Endothelial cell of umbilical vein (primary cell): ENCODE results near the gene HSPG2. TPM values are rescaled to one million over a fixed set of nuclear protein-coding genes. Genes with fewer than 3 reads are reported as not detected.

Experiments used
- BruUV-seq: library from RNA; stranded (reverse); fragments of 400-500 nt; replicated peaks from 2 replicates; lab custom pipeline; 2021; lab: Mats Ljungman, UMichigan
- CTCF ChIA-PET: fragments of 300-600, 350-600 bp; sonication (Branson Sonifier 250); formaldehyde crosslinking; loops from one replicate; lab custom pipeline; 2021; ENCODE audit warnings: antibody characterized with exemption, inconsistent platforms; lab: Charles Lee
- POLR2A ChIA-PET: fragments of 300-600, 350-600 bp; sonication (Branson Sonifier 250); formaldehyde crosslinking; loops from one replicate; lab custom pipeline; 2021; ENCODE audit warnings: antibody characterized with exemption, inconsistent platforms; lab: Charles Lee
- DNase-seq: peaks from one replicate; pipeline ENCODE4 v3.0.0-alpha.2; 2011; ENCODE audit warnings: low read depth, low spot score
- FAIRE-seq: peaks from 2 replicates; lab custom pipeline; 2011; peaks lifted over from hg19 to GRCh38; lab: Jason Lieb, UNC
- H2AFZ ChIP-seq: 2 replicates; pipeline ENCODE4 v1.6.0; 2012; ENCODE audit warnings: low read depth, low read length, control low read depth, inconsistent platforms
- H3K27ac ChIP-seq: 2 replicates; pipeline ENCODE4 v1.5.1; 2011; ENCODE audit warnings: low read depth, mild to moderate bottlenecking, control low read depth, low read length, moderate library complexity; ENCODE audit not compliant: insufficient read depth
- H3K27me3 ChIP-seq, 2 experiments: 2 replicates each; pipeline versions ENCODE4 v1.6.0 to v1.6.1; 2011; ENCODE audit warnings: low read length in 2 of 2, mixed read lengths in 1 of 2; ENCODE audit not compliant: control insufficient read depth in 2 of 2, insufficient read depth in 2 of 2
- H3K36me3 ChIP-seq, 2 experiments: 2 replicates in 1 of 2; 3 replicates in 1 of 2; pipeline ENCODE4 v1.5.1; 2011; ENCODE audit warnings: low read length in 2 of 2, mild to moderate bottlenecking in 1 of 2, moderate library complexity in 1 of 2; ENCODE audit not compliant: control insufficient read depth in 2 of 2, insufficient read depth in 2 of 2; ENCODE audit errors: extremely low read depth in 1 of 2
- H3K4me1 ChIP-seq: 3 replicates; pipeline ENCODE4 v1.5.1; 2011; ENCODE audit warnings: mild to moderate bottlenecking, low read length; ENCODE audit not compliant: control insufficient read depth, insufficient read depth; ENCODE audit errors: extremely low read depth
- H3K4me2 ChIP-seq: 2 replicates; pipeline ENCODE4 v1.6.1; 2011; ENCODE audit warnings: low read length, control low read depth, mixed read lengths; ENCODE audit not compliant: insufficient read depth
- H3K4me3 ChIP-seq, 3 experiments: fragments of 200-600 bp in 1 of 3; sonication (generic), shearing (Covaris generic) in 1 of 3; replicated peaks in 1 of 3; 2 replicates each; pipeline ENCODE4 v1.5.1; 2011 to 2016; ENCODE audit warnings: control low read depth in 3 of 3, low read length in 3 of 3, mild to moderate bottlenecking in 2 of 3, inconsistent platforms in 1 of 3, low read depth in 1 of 3, moderate library complexity in 1 of 3; ENCODE audit not compliant: insufficient read depth in 1 of 3
- H3K79me2 ChIP-seq: 2 replicates; pipeline ENCODE4 v1.6.0; 2012; ENCODE audit warnings: low read length, inconsistent platforms; ENCODE audit not compliant: control insufficient read depth, insufficient read depth
- H3K9ac ChIP-seq: replicated peaks from 2 replicates; pipeline ENCODE3; 2011; ENCODE audit warnings: low read length, control low read depth; ENCODE audit not compliant: insufficient read depth; ENCODE audit errors: extremely low read depth
- H3K9me1 ChIP-seq: replicated peaks from 3 replicates; pipeline ENCODE4 v1.6.0; 2011; ENCODE audit warnings: mild to moderate bottlenecking, low read length; ENCODE audit not compliant: control insufficient read depth, insufficient read depth; ENCODE audit errors: extremely low read depth
- H3K9me3 ChIP-seq: replicated peaks from 2 replicates; pipeline ENCODE4 v1.5.1; 2012; ENCODE audit warnings: low read length, inconsistent platforms; ENCODE audit not compliant: control insufficient read depth, insufficient read depth
- H4K20me1 ChIP-seq: replicated peaks from 2 replicates; pipeline ENCODE3; 2011; ENCODE audit warnings: mild to moderate bottlenecking, low read length; ENCODE audit not compliant: control insufficient read depth, insufficient read depth; ENCODE audit errors: extremely low read depth
- CTCF ChIP-seq, 2 donors: IDR thresholded peaks; 1 replicate in 1 of 2; 2 replicates in 1 of 2; pipeline ENCODE4 v1.5.1; 2011; ENCODE audit warnings: low read length in 2 of 2, mild to moderate bottlenecking in 2 of 2, moderate library complexity in 2 of 2, control low read depth in 1 of 2, inconsistent platforms in 1 of 2, low read depth in 1 of 2; ENCODE audit not compliant: insufficient read depth in 1 of 2; ENCODE audit errors: extremely low read depth in 1 of 2
- EZH2 ChIP-seq: IDR thresholded peaks from 2 replicates; pipeline ENCODE4 v1.6.1; 2012; ENCODE audit warnings: borderline replicate concordance, low read depth, mild to moderate bottlenecking, moderate library complexity, low read length, inconsistent platforms; ENCODE audit not compliant: severe bottlenecking
- FOS ChIP-seq: IDR thresholded peaks from 2 replicates; pipeline ENCODE4 v1.6.1; 2011; ENCODE audit warnings: mild to moderate bottlenecking, low read length, moderate library complexity, borderline replicate concordance; ENCODE audit not compliant: insufficient read depth
- GATA2 ChIP-seq: IDR thresholded peaks from 2 replicates; pipeline ENCODE4 v1.7.0; 2011; ENCODE audit warnings: low read depth, mild to moderate bottlenecking, moderate library complexity, mixed read lengths, low read length; ENCODE audit not compliant: insufficient read length, insufficient read depth
- JUN ChIP-seq: IDR thresholded peaks from 2 replicates; pipeline ENCODE4 v1.6.1; 2011; ENCODE audit warnings: borderline replicate concordance, low read depth; ENCODE audit not compliant: insufficient read length, insufficient read depth
- MYC ChIP-seq: IDR thresholded peaks from one replicate; pipeline ENCODE4 v1.6.1; 2011; ENCODE audit warnings: mild to moderate bottlenecking, low read depth, low read length
- POLR2A ChIP-seq: IDR thresholded peaks from 2 replicates; pipeline ENCODE4 v1.6.1; 2012; ENCODE audit warnings: low read depth, mild to moderate bottlenecking, control low read depth, low read length
- POLR2AphosphoS5 ChIP-seq: IDR thresholded peaks from 2 replicates; pipeline ENCODE4 v1.6.1; 2012; ENCODE audit warnings: low read depth, mild to moderate bottlenecking, control low read depth, low read length, moderate library complexity; ENCODE audit not compliant: insufficient read depth
- dilution Hi-C: fragments of 300-500 bp; cut with MboI; formaldehyde crosslinking; loops from one replicate; pipeline ENCODE4 v1.15.0; 2019; ENCODE audit warnings: low sequenced_read_pairs; ENCODE audit not compliant: extremely low pct_ligation_motif_present
- intact Hi-C: fragments of 100-400 bp; cut with micrococcal nuclease; formaldehyde crosslinking; loops from one replicate; pipeline ENCODE4 v1.10.0; 2022
- polyA plus RNA-seq, 4 experiments: library from polyadenylated mRNA; depleted of rRNA in 3 of 4; stranded (reverse) in 3 of 4; unstranded in 1 of 4; fragments of >200 nt; gene quantifications; 2 replicates each; pipeline versions ENCODE4 v1.2.1 to v1.2.3, GENCODE V29; 2011 to 2012; ENCODE audit warnings: missing spikeins in 1 of 4
- total RNA-seq: library from RNA; stranded (reverse); gene quantifications from 2 replicates; pipeline ENCODE4 v1.2.3, GENCODE V29; 2021

The HSPG2 gene
- total and polyA plus RNA-seq, 2 donors (not counting 3 experiments of a cell fraction or from before 2014, with no cell fraction given) = 734 to 3,499 TPM

GRCh38 chr1:21861602-21862429, 75.3 kb downstream of the HSPG2 start:
- FAIRE-seq (no peak), DNase-seq (no peak)
- Histone ChIP-seq H3K9me3 (no peaks in the 10 kb centered on the region), H3K9me1 (no peaks in the 10 kb centered on the region), H3K27me3 (no peaks in the 10 kb centered on the region), H3K4me1 (peaks cover 18% of the 10 kb centered on the region), H3K4me3 (no peak overlapping the region), H4K20me1 (peaks cover 3% of the 10 kb centered on the region), H3K4me2 (no peak overlapping the region), H3K9ac (no peak overlapping the region), H3K36me3 (peaks cover 66 to 85% of the 10 kb centered on the region in 2 experiments), H2AFZ (no peak overlapping the region), H3K27ac (no peak overlapping the region), H3K79me2 (peaks cover 53% of the 10 kb centered on the region)
- POLR2A ChIA-PET = no interaction called here
- no peak for TF ChIP-seq POLR2A
- TF ChIP-seq GATA2 = no peak
- no peak for TF ChIP-seq JUN
- no peak for TF ChIP-seq FOS
- TF ChIP-seq POLR2AphosphoS5 = peak; percentile 19
- TF ChIP-seq CTCF (IDR thresholded peaks at IDR 0.05; ENCODE audit: extremely low read depth in 1 of 2, insufficient read depth in 1 of 2, low read depth in 1 of 2, low read length in 2 of 2) = no peak
- TF ChIP-seq MYC = no peak
- TF ChIP-seq EZH2 = no peak
- dilution Hi-C loops (no loop called here), intact Hi-C loops (no loop called here)
- CTCF ChIA-PET = interaction anchor here (0.9 to 1.3 kb wide), 2 partner anchors 144 to 555 kb away, joined by 3 read pairs; no protein-coding TSS in a partner anchor
- no TSS peak for BruUV-seq
